Smooth muscle cell of the brain vasculature (primary cell): ENCODE data around the gene POU2F1.
A peak's percentile ranks its signal among the peaks of the same experiment; 100 is the strongest.
"Not testable (repeated sequence)": the region's sequence is repeated elsewhere in the genome, so short reads cannot be mapped to it uniquely, and the experiment has no call there.

Source experiments
- DNase-seq: peaks from one replicate; pipeline ENCODE4 v3.0.0-alpha.2; 2012; ENCODE audit warnings: low read depth, low spot score

POU2F1 gene

GRCh38 chr1:167205306-167206050 lies 15.2 kb upstream of the POU2F1 start:
- not testable (repeated sequence) for DNase-seq

- no peak for DNase-seq
Observed at GRCh38 chr1:167206166-167206835, 14.4 kb upstream of the POU2F1 start.

DNA sequence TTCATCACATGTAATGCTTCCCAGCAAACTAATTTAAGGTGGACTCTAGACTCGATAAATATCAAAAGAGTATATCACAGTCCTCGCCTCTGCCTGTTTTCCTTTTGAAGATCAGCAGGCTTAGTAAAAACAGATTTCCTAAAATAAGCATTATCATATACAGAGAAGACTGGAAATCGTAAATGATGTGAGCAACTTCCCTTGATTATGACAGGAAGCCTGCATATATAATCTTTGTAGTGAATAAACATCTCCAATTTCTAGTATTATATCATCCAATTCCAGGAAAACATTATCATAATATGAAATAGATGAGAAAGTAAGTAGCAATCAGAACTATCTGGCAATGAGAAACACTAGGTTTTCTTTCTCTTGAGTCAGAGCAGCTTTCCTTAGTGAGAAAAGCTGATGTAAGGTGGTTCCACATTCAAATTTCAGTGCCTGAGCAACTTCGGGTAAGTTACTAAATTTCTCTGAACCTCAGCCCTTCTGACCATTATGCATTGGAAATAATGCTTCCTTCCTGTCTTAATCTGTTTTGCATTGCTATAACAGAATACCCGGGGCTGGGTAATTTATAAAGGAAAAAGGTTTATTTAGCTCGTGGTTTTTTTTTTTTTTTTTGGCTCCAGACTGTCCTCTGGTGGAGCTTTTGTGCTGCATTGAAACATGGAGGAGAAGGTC lies 12.6 kb upstream of the POU2F1 start:
- no peak for DNase-seq

GRCh38 chr1:167208624-167208976 lies 12.1 kb upstream of the POU2F1 start:
- DNase-seq, result no peak

GRCh38 chr1:167209044-167209443 lies 11.6 kb upstream of the POU2F1 start:
- no peak for DNase-seq

GRCh38 chr1:167210966-167211674 lies 9.6 kb upstream of the POU2F1 start:
- DNase-seq, result no peak

DNA sequence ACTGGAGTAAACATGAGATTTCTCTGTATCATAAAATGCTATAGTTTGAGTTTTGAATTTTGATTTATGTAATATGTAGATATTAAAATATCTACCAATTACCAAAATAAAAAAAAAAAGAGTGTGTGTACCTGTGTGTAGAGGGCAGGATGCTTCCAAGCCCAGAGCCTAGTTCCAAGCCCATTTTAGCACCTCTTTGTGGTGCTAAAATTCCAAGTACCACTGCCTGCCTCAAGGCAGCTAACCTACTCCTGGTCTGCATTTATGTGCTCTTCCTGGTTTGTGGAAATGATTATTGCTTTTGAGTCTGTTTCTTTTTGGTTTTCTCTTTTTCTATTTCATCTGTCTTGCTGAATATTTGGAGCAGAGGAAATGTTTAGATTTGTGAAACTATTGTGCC lies 8.7 kb upstream of the POU2F1 start:
- no peak for DNase-seq

DNA sequence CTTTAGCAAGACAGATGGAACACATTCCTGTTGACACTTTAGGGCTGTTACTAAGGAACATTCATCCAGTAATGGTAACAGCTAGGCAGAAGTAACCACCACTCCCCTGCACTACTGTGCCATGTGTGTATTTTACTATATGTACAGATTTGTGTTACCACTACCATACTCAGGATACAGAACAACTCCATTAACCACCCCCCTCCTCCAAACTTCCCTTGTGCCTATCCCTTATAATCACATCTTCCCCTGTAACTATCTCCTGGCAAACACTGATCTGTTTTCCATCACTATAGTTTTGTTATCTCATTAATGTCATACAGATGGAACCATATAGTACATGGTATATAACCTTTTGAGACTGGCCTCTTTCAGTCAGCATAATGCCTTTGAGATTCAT lies 3.9 kb upstream of the POU2F1 start:
- no peak for DNase-seq

DNA sequence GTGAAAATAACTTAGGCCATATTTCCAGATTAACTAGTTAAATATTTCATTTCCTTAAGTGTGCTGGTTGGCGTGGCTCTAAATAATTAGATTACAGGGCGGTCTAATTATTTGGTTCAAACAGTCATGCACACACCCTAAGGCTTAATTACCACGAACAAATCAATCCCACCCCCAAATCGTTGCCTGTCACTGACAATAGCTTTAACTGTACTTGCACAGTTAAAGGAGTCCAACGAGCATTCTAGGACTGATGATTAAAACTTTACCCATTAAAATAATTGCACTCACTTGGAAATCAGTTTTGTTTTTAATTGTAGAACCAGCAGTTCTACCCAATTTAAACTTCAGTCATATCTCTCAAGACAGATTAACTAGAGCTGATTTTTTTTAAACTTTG lies 1.5 kb upstream of the POU2F1 start:
- no peak for DNase-seq

DNA sequence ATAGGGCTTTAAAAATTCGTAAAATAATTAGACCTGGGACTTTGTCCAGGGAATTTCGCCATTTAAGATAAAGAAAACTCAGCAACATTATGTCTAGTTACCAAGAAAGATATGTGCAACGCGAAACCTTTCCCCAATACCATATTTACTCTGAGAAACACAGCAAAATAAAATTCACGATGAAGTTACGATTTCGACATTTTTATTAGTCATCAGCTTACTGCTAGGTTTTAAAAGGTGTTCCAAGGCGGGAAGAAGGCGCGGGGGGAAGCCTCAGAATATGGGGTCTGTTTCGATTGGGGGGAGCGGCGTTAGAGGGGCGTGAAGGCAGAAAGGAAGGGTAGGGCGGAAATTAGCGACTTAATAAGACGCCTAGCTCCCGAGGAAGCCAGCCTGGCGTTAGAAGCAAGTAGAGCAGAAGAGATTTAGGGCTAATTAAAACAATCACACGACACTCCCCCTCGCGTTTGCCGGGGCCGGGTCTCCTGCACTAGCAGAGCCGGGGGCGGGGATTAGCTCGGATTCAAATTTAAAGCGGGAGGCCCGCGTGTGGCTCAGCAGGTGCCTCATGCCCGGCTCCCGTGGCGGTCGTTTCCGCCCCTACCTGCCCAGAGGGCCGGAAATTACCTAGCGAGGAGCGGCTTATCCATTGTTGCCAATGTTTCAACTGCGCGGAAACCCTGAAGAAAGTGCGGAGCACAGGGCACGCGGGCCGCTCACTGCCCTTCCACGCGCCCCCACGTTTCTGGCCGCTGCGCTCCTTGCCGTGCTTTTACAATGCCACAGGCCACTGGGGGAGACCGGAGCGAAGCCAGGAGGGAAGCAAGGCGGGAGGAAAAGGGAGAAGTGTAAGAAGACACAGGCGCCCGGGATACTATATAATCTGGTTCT lies 795 bp upstream of the POU2F1 start:
- peak; percentile 28 for DNase-seq

DNA sequence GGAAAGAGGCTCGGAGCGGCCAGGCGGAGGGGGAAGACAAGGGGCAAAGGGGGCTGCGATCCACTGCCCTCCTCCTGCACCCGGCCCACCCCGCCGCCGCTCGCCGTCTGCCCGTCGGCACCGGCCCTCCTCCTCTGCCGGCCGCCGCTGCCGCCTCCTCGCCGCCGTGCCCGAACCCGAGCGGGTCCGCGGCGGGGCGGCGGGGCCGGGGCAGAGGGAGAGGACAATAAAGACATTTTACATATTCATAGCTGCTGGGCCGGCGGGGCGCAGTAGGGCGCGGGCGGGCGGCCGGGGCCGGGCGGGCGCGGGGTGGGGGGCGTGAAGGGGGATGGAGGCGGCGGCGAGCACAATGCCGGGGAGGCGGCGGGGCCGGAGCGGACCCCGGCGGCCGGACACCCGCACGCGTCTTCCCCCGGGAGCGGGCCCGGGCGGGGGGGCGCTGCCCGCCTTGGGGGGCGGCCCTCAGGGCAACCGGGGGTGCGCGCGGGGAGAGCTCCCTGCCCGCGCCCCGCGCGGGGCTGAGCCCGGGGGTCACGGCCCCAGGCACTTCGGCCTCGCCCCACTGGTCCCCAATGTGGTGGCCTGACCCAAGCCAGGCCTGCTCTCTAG lies 546 bp downstream of the POU2F1 start:
- no peak for DNase-seq

- no peak for DNase-seq
Observed at GRCh38 chr1:167221738-167222610, 1.3 kb downstream of the POU2F1 start.

GRCh38 chr1:167223144-167224103 lies 2.7 kb downstream of the POU2F1 start:
- no peak for DNase-seq

- not testable (repeated sequence) for DNase-seq
Observed at GRCh38 chr1:167224734-167225235, 4.1 kb downstream of the POU2F1 start.

GRCh38 chr1:167225920-167226319 lies 5.2 kb downstream of the POU2F1 start:
- DNase-seq, result no peak

DNA sequence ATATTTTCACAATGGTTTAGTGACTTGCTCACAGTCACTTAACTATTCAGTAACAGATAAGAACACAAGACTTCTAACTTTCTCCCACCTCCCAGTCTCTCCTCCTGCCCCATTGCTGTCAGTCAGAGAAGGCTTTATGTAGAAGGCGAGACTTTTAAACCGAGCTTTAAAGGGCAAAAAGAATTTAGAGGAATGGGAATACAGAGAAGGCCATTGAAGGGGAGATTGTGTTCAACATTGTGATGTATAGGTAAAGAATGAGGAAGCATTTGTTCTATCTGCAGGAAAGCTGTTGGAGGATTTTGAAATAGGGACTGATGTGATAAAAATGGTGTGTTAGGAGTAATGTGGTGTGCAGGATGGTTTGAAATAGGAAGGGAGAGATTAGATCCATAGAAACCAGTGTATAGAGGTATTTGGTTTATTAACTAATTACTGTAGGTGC lies 7.3 kb downstream of the POU2F1 start:
- DNase-seq, result no peak

- DNase-seq, result no peak
Observed at GRCh38 chr1:167229719-167230385, 9.2 kb downstream of the POU2F1 start.

DNA sequence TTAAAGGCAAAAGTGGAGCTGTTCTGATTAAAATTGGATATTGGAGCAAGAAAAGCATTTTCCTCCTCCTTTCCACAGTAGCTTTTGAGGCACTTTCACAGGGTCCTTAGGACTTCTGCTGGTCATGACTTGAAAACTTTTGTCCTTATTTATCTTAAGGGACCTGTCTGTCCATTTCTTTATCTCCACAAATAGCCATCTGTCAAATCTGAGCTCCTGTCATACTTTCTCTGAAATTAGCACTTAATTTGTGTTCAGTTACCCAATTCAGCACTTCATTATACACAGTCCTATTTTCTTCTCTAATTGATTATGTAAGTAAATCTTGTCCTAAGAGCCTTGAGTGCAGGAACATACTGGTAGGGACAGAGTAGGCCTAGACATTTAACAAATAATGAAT lies 9.8 kb downstream of the POU2F1 start:
- no peak for DNase-seq
